Motor neuron (in vitro differentiated cells): Measurements from ENCODE around the gene AOPEP. TPM values are rescaled to one million over a fixed set of nuclear protein-coding genes. Genes with fewer than 3 reads are reported as not detected.
A peak's percentile ranks its signal among the peaks of the same experiment; 100 is the strongest.
"Not testable (repeated sequence)": the region's sequence is repeated elsewhere in the genome, so short reads cannot be mapped to it uniquely, and the experiment has no call there.

Experiments
- ATAC-seq, 8 experiments: fragments of 200-7000 bp; cut with Tn5 transposase; replicated peaks in 6 of 8; 2 replicates each; pipeline ENCODE4 v1.8.0; 2021; ENCODE audit warnings: mild to moderate bottlenecking in 8 of 8, moderate library complexity in 8 of 8
- H3K27ac ChIP-seq, 2 donors: fragments of 250-450 bp; sonication (Bioruptor Pico); 2 replicates each; pipeline ENCODE4 v1.9.0; 2021; ENCODE audit warnings: antibody characterized with exemption in 2 of 2, mild to moderate bottlenecking in 2 of 2, moderate library complexity in 1 of 2
- H3K4me1 ChIP-seq, 2 donors: fragments of 250-450 bp; sonication (Bioruptor Pico); replicated peaks in 1 of 2; 2 replicates each; pipeline ENCODE4 v1.6.1; 2021; ENCODE audit warnings: antibody characterized with exemption in 2 of 2, mild to moderate bottlenecking in 2 of 2, moderate library complexity in 1 of 2
- H3K4me3 ChIP-seq, 5 donors: fragments of 250-450 bp; sonication (Bioruptor Pico); 2 replicates each; pipeline ENCODE4 v1.9.0; 2021; ENCODE audit warnings: antibody characterized with exemption in 5 of 5, mild to moderate bottlenecking in 5 of 5, moderate library complexity in 4 of 5
- WGBS, 10 experiments: fragments of 450-650 bp; shearing (Covaris generic); methylation state at CpG; one replicate each; pipeline ENCODE4 v1.0.0; 2022; 5-methylcytosine and 5-hydroxymethylcytosine counted together
- in situ Hi-C, 9 experiments: fragments of 400-800 bp; cut with MboI; loops; one replicate each; pipeline ENCODE4 v1.15.0; 2021; ENCODE audit warnings: low sequenced_read_pairs in 9 of 9, low pct_unique_long_range_greater_than_20kb in 2 of 9; ENCODE audit not compliant: unreplicated experiment in 9 of 9
- total RNA-seq, 8 experiments: library from RNA; unstranded; fragments of 300-600 nt; gene quantifications; 2 replicates each; pipeline versions ENCODE4 v1.2.3 to v1.2.4, GENCODE V29; 2022

Gene AOPEP
- total RNA-seq, 8 experiments from 2014 or later: 8.0 to 152 (median 16.8) TPM

DNA sequence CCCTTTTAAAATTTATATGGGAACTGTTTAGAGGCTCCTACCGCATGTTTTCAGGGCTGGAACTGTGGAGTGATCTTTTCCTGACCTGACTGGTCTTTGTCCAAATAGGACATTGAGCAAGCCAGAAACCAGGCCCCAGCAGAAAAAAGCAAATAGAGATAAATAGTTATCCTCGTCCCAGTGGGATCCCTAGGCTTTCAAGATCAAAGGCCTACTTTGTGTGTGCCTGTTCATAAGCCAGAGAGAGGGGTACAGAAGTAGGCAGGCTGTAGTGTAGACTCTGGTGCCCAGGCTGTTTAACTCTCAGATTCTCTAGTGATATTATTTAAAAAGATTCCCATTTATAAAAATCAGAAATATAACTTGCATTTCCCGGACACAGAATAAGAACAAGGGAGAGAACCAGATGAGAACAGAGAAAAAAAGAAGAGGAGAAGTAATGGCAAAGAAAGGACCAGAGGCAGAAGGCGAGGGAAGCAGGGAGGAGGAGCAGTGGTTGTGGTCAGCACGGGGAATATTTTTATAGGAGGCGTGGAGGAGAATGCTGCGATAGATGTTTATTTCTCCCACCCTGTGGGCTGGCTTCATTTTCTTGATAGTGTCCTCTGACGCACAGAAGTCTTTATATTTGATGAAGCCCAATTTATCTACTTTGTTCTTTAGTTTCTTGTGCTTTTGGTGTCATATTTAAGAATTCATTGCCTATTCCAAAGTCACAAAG, 101.2 kb downstream of the AOPEP start:
- peak in 2 of 8 experiments; percentile 22 to 61 for ATAC-seq
- no peak overlapping the region for H3K27ac ChIP-seq
- no peak overlapping the region for H3K4me3 ChIP-seq
- H3K4me1 ChIP-seq: peaks cover 0 to 27% of the 10 kb centered on the region in 2 donors
- in situ Hi-C loops: no loop called here
- WGBS, 10 experiments: 60 to 100% (median 69%) methylated on average over 2 to 8 of the region's 8 CpGs

- no peak for ATAC-seq
- in situ Hi-C loops: no loop called here
- Histone ChIP-seq H3K4me1 (peaks cover 0 to 24% of the 10 kb centered on the region in 2 donors), H3K27ac (no peak overlapping the region), H3K4me3 (no peak overlapping the region)
- WGBS, 10 experiments: 24 to 100% (median 97%) methylated on average over 1 to 4 of the region's 4 CpGs; no CpG with 5 or more reads in 2 of the 10 experiments
These were observed 103.0 kb downstream of the AOPEP start for GRCh38 chr9:94829380-94830070.

GRCh38 chr9:94830071-94830604, 103.6 kb downstream of the AOPEP start:
- H3K27ac ChIP-seq, in situ Hi-C loops, H3K4me3 ChIP-seq, ATAC-seq: not testable (repeated sequence)
- H3K4me1 ChIP-seq: peaks cover 0 to 19% of the 10 kb centered on the region in 2 donors
- WGBS, 10 experiments: 0 to 100% (median 43%) methylated on average over 1 to 3 of the region's 3 CpGs; no CpG with 5 or more reads in 3 of the 10 experiments

DNA sequence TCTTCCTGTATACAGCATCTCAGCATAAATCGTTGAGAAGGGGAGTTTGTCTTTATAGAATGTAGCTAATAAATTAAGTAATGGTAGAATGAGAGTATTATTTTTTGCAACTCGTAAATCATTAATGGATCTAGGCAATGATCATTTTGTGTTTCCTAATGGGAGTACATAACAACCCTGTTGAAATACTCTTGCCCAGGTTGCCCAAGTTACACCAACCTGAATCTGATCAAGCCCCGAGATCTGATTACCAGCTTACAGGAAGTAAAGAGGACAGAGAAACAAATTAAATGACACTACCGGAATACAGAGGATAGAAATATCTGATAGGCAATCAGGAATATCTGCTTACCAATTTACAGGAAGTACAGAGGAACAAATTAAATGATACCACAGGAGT, 107.3 kb downstream of the AOPEP start:
- 87 to 100% (median 98%) methylated on average over 1 to 4 of the region's 4 CpGs for WGBS, 10 experiments
- ATAC-seq: no peak
- Histone ChIP-seq H3K27ac (no peak overlapping the region), H3K4me3 (no peak overlapping the region), H3K4me1 (no peaks in the 10 kb centered on the region)
- in situ Hi-C loops: no loop called here

GRCh38 chr9:94837404-94837803, 110.9 kb downstream of the AOPEP start:
- in situ Hi-C loops: no loop called here
- WGBS, 10 experiments: 60 to 100% (median 89%) methylated on average over 1 to 5 of the region's 5 CpGs
- Histone ChIP-seq H3K4me1 (no peaks in the 10 kb centered on the region), H3K4me3 (no peak overlapping the region), H3K27ac (no peak overlapping the region)
- ATAC-seq: no peak

GRCh38 chr9:94839398-94839797, 112.9 kb downstream of the AOPEP start:
- Histone ChIP-seq H3K4me1 (no peaks in the 10 kb centered on the region), H3K4me3 (no peak overlapping the region), H3K27ac (no peak overlapping the region)
- in situ Hi-C loops: no loop called here
- 100% methylated on average over 1 of the region's 1 CpG; no CpG with 5 or more reads in 7 of the 10 experiments for WGBS, 10 experiments
- no peak for ATAC-seq

- in situ Hi-C loops: no loop called here
- Histone ChIP-seq H3K4me1 (no peaks in the 10 kb centered on the region), H3K4me3 (no peak overlapping the region), H3K27ac (no peak overlapping the region)
- ATAC-seq: no peak
These were observed 114.2 kb downstream of the AOPEP start for GRCh38 chr9:94840738-94841137.

DNA sequence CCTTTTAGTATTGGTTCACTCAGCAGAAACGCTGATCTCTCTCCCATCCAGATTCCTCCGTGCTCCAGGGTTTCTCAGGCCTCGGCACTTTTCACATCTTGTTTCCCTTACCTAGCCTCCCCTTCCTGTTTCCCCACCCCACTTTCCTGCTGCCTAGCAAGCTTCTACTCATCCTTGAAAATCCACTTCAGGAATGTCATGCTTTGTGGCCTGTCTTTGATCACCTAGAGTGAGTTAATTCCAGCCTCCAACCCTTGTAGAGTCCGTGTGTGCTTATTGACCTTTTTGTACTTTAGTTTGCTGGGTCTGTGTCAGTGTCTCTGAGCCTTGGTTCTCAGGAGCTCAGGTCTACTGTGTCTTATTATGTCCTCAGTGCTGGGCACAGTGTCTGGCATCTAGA, 116.6 kb downstream of the AOPEP start:
- in situ Hi-C loops: no loop called here
- Histone ChIP-seq H3K4me1 (no peaks in the 10 kb centered on the region), H3K4me3 (no peak overlapping the region), H3K27ac (no peak overlapping the region)
- WGBS, 10 experiments: 20 to 100% (median 86%) methylated on average over 1 to 4 of the region's 4 CpGs
- no peak for ATAC-seq

GRCh38 chr9:94846739-94847138, 120.2 kb downstream of the AOPEP start:
- WGBS, 10 experiments: 80 to 100% (median 95%) methylated on average over 1 to 2 of the region's 3 CpGs; no CpG with 5 or more reads in 4 of the 10 experiments
- no peak for ATAC-seq
- no peak overlapping the region for H3K4me3 ChIP-seq
- no peak overlapping the region for H3K27ac ChIP-seq
- in situ Hi-C loops: no loop called here
- no peaks in the 10 kb centered on the region for H3K4me1 ChIP-seq

- 13 to 89% (median 40%) methylated on average over 1 to 3 of the region's 3 CpGs; no CpG with 5 or more reads in 5 of the 10 experiments for WGBS, 10 experiments
- Histone ChIP-seq H3K4me1 (no peaks in the 10 kb centered on the region), H3K4me3 (no peak overlapping the region), H3K27ac (no peak overlapping the region)
- in situ Hi-C loops: no loop called here
- ATAC-seq: peak in 2 of 8 experiments; percentile 73 to 77
These were observed 121.0 kb downstream of the AOPEP start for GRCh38 chr9:94847486-94847885.

- 55 to 100% (median 92%) methylated on average over 1 to 8 of the region's 10 CpGs; no CpG with 5 or more reads in 1 of the 10 experiments for WGBS, 10 experiments
- H3K4me1 ChIP-seq, in situ Hi-C loops, H3K4me3 ChIP-seq, H3K27ac ChIP-seq, ATAC-seq: not testable (repeated sequence)
These were observed 122.3 kb downstream of the AOPEP start for GRCh38 chr9:94848791-94849190.

GRCh38 chr9:94850540-94851434, 124.3 kb downstream of the AOPEP start:
- Histone ChIP-seq H3K4me3 (no peak overlapping the region), H3K4me1 (peaks cover 3 to 8% of the 10 kb centered on the region in 2 donors), H3K27ac (no peak overlapping the region)
- no peak for ATAC-seq
- 42 to 100% (median 94%) methylated on average over 4 to 10 of the region's 14 CpGs; no CpG with 5 or more reads in 3 of the 10 experiments for WGBS, 10 experiments
- in situ Hi-C loops: no loop called here

DNA sequence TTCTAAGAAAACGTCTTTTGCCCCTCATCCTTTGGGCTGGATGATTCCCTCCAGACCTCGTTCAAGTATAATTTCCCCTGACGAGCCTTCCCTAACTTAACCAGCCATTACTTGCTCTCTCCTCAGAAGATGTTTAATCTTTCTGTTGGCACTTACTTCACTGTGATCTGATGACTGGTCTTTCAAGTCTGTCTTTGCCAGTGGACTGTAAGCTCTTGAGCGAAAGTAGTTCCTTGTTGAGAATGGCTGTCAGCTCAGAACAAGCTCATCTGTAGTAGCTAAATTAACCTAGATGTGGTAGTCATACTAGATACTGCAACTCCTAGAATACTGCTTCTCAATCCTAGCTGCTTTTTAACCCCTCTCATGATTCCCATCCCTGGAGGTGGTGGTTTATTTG, 125.0 kb downstream of the AOPEP start:
- no peak for ATAC-seq
- WGBS, 10 experiments: 46 to 100% (median 93%) methylated on average over 1 to 4 of the region's 4 CpGs; no CpG with 5 or more reads in 1 of the 10 experiments
- in situ Hi-C loops: no loop called here
- no peak overlapping the region for H3K4me3 ChIP-seq
- peaks cover 3 to 8% of the 10 kb centered on the region in 2 donors for H3K4me1 ChIP-seq
- no peak overlapping the region for H3K27ac ChIP-seq
